ENCODE measurements around the gene SYCE3.

Gene SYCE3

GRCh38 chr22:50600538-50600937 is 37.8 kb upstream of the SYCE3 start, which contains the start of gene MAPK8IP2:
Gene MAPK8IP2 (plus strand): TSS chr22:50600793. CDS start chr22:50600819, 26 bp downstream.
- no peak for DNase-seq (ENCODE audit: low read depth)

GRCh38 chr22:50599816-50600455 is 37.2 kb upstream of the SYCE3 start:
- peak; percentile 55 for DNase-seq (ENCODE audit: low read depth)

- no peak for DNase-seq (ENCODE audit: low read depth)
Measured at GRCh38 chr22:50597097-50597496, 34.4 kb upstream of the SYCE3 start.

- DNase-seq (ENCODE audit: low read depth), result no peak
Measured at GRCh38 chr22:50595189-50595588, 32.5 kb upstream of the SYCE3 start.

GRCh38 chr22:50587407-50587806 is 24.7 kb upstream of the SYCE3 start:
- no peak for DNase-seq (ENCODE audit: low read depth)

- DNase-seq (ENCODE audit: low read depth), result no peak
Measured at GRCh38 chr22:50586416-50586815, 23.7 kb upstream of the SYCE3 start.

- DNase-seq (ENCODE audit: low read depth), result no peak
Measured at GRCh38 chr22:50585781-50586180, 23.1 kb upstream of the SYCE3 start.

GRCh38 chr22:50585238-50585637 is 22.5 kb upstream of the SYCE3 start:
- DNase-seq (ENCODE audit: low read depth), result no peak

- DNase-seq (ENCODE audit: low read depth), result no peak
Measured at GRCh38 chr22:50584106-50585096, 21.7 kb upstream of the SYCE3 start.

GRCh38 chr22:50583294-50583861 is 20.7 kb upstream of the SYCE3 start:
- no peak for DNase-seq (ENCODE audit: low read depth)

GRCh38 chr22:50582493-50583293 is 20.0 kb upstream of the SYCE3 start, which contains the start of gene CHKB:
Gene CHKB (minus strand): TSS chr22:50582849. CDS start chr22:50582781, 68 bp downstream.
- peak; percentile 99 for DNase-seq (ENCODE audit: low read depth)

GRCh38 chr22:50581950-50582492 is 19.3 kb upstream of the SYCE3 start:
- peak; percentile 37 for DNase-seq (ENCODE audit: low read depth)

GRCh38 chr22:50581031-50581949 is 18.6 kb upstream of the SYCE3 start:
- no peak for DNase-seq (ENCODE audit: low read depth)

GRCh38 chr22:50579752-50580151 is 17.0 kb upstream of the SYCE3 start:
- DNase-seq (ENCODE audit: low read depth), result no peak

GRCh38 chr22:50578776-50579310 is 16.1 kb upstream of the SYCE3 start:
- DNase-seq (ENCODE audit: low read depth), result no peak

- DNase-seq (ENCODE audit: low read depth), result no peak
Measured at GRCh38 chr22:50577987-50578775, 15.5 kb upstream of the SYCE3 start, which contains the start of gene CPT1B. Gene CPT1B (minus strand): TSS chr22:50578427. CDS start chr22:50577915, 512 bp downstream.

- no peak for DNase-seq (ENCODE audit: low read depth)
Measured at GRCh38 chr22:50577697-50577986, 14.9 kb upstream of the SYCE3 start.

- DNase-seq (ENCODE audit: low read depth), result no peak
Measured at GRCh38 chr22:50576806-50577696, 14.3 kb upstream of the SYCE3 start.
